Activated CD8-positive, alpha-beta T cell treated with anti-CD3 and anti-CD28 coated beads, Interleukin-2, amount 10 ng/mL, durations not matched to agents 7 days and 5 days (primary cell): ENCODE results near the gene ZEB2. TPM values are rescaled to one million over a fixed set of nuclear protein-coding genes. Genes with fewer than 3 reads are reported as not detected.

Experiments
- ATAC-seq: fragments of 150-1000 bp; cut with Tn5 transposase; one replicate; pipeline ENCODE4 v1.10.0; 2021; ENCODE audit warnings: moderate library complexity
- CTCF ChIA-PET: fragments of 350-600 bp; sonication (Branson Sonifier 250); formaldehyde crosslinking; loops from one replicate; lab custom pipeline; 2021; ENCODE audit warnings: antibody characterized with exemption; lab: Charles Lee
- POLR2A ChIA-PET: fragments of 350-600 bp; sonication (Branson Sonifier 250); formaldehyde crosslinking; loops from one replicate; lab custom pipeline; 2021; ENCODE audit warnings: antibody characterized with exemption; lab: Charles Lee
- DNase-seq: peaks from one replicate; pipeline ENCODE4 v3.0.0-alpha.2; 2020
- H3K27ac Mint-ChIP-seq: one replicate; pipeline ENCODE4 v1.8.0; 2021; ENCODE audit warnings: mild to moderate bottlenecking, mixed read lengths
- H3K27me3 Mint-ChIP-seq: one replicate; pipeline ENCODE4 v1.8.0; 2021; ENCODE audit warnings: low read depth, mixed read lengths
- H3K36me3 Mint-ChIP-seq: one replicate; pipeline ENCODE4 v1.8.0; 2021; ENCODE audit warnings: low read depth, mixed read lengths
- H3K4me1 Mint-ChIP-seq: one replicate; pipeline ENCODE4 v1.8.0; 2021; ENCODE audit warnings: low read depth, mixed read lengths
- H3K4me3 Mint-ChIP-seq: one replicate; pipeline ENCODE4 v1.8.0; 2021; ENCODE audit warnings: mild to moderate bottlenecking, mixed read lengths
- H3K9me3 Mint-ChIP-seq: one replicate; pipeline ENCODE4 v1.8.0; 2022; ENCODE audit warnings: mixed read lengths; ENCODE audit not compliant: insufficient read depth
- total RNA-seq, 2 experiments: library from RNA; stranded (reverse); gene quantifications; one replicate each; pipeline ENCODE4 v1.2.3, GENCODE V29; 2021

The ZEB2 gene
- total RNA-seq, 2 experiments from 2014 or later = 4.0 to 5.7 TPM

GRCh38 chr2:144424559-144425240 is 95.2 kb downstream of the ZEB2 start:
- no peaks in the 10 kb centered on the region for H3K9me3 Mint-ChIP-seq
- no peaks in the 10 kb centered on the region for H3K27me3 Mint-ChIP-seq
- CTCF ChIA-PET = no interaction called here

DNA sequence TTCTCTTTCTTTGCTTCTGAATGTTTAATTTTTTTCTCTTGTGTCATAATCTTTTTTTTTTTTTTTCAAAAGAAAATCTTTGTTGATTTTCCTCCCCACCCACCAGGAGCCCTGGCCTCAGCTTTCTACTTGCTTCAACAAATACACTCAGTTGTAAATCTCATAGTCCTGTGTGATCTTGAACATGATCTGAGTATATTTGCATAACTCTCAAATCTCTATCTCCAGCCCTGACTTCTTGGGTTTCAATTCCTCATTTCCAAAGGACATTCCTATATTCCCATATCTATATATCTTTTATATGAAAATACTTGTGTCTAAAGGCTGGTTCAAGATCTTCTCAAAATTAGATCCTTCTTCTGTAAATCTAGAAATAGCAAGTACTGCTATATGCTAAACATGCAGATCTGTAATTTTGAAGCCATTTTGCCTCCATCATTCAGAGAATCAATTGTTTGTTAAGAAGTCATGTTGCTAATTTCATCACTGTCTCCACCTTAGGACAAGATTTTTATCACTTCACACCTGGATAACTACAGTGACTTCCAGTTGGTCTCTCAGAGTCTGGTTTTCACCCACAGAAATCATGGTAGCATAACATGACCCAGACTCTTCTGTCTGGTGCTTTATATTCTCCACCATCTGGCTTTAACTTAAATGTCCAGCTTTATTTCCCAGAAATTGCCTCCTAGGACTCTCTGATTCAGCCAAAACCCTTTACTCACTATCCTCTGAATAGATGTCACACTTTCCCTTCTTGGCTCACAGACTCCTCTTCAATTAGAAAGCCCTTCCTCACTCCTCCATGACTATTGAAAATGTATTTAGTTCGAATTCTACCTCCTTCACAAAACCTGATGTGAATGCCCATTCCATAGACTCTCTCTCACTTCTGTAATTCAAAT is 98.1 kb downstream of the ZEB2 start:
- ATAC-seq (no peak), DNase-seq (no peak)
- Mint-ChIP-seq H3K4me3 (no peak overlapping the region), H3K4me1 (no peaks in the 10 kb centered on the region), H3K27ac (no peak overlapping the region), H3K36me3 (peaks cover 7% of the 10 kb centered on the region), H3K27me3 (no peaks in the 10 kb centered on the region), H3K9me3 (no peaks in the 10 kb centered on the region)
- CTCF ChIA-PET = interaction anchor here (1.3 kb wide), 1 partner anchor 22 kb away, joined by 3 read pairs; no protein-coding TSS in a partner anchor
- POLR2A ChIA-PET = no interaction called here

More at GRCh38 chr2:144424559-144425240, 95.2 kb downstream of the ZEB2 start:
- DNase-seq (no peak), ATAC-seq (no peak)
- peaks cover 7% of the 10 kb centered on the region for H3K36me3 Mint-ChIP-seq
- H3K4me1 Mint-ChIP-seq = no peaks in the 10 kb centered on the region
- no peak overlapping the region for H3K4me3 Mint-ChIP-seq
- no peak overlapping the region for H3K27ac Mint-ChIP-seq
- POLR2A ChIA-PET = no interaction called here

DNA sequence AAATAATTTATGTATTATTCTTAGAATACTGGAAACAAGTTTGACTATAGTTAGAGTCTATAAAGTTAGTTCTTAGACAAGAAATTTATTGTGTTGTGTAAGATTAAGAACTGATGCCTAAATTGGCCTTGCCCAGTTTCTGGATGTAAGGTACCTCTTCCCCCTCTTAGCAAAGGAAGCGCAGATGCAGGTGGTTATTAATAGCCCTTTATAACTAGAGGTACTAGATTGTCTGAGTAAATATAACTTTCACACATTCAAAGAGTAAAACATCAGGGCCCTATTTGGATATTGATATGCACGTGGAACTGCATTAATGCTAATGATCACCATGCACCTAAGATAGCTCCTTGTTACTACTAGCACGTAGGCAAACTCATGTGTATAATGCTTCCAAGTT is 100.7 kb downstream of the ZEB2 start:
- Mint-ChIP-seq H3K36me3 (peaks cover 4% of the 10 kb centered on the region), H3K4me3 (no peak overlapping the region), H3K9me3 (no peaks in the 10 kb centered on the region), H3K27me3 (no peaks in the 10 kb centered on the region), H3K27ac (no peak overlapping the region), H3K4me1 (peaks cover 7% of the 10 kb centered on the region)
- ATAC-seq (no peak), DNase-seq (no peak)
- ChIA-PET POLR2A (no interaction called here), CTCF (no interaction called here)

GRCh38 chr2:144415386-144415785 is 104.5 kb downstream of the ZEB2 start:
- DNase-seq = no peak
- CTCF ChIA-PET = no interaction called here
- H3K4me3 Mint-ChIP-seq = no peak overlapping the region
- no peaks in the 10 kb centered on the region for H3K27me3 Mint-ChIP-seq
- POLR2A ChIA-PET = no interaction called here
- ATAC-seq = no peak
- no peaks in the 10 kb centered on the region for H3K9me3 Mint-ChIP-seq
- peaks cover 2% of the 10 kb centered on the region for H3K36me3 Mint-ChIP-seq
- H3K27ac Mint-ChIP-seq = no peak overlapping the region
- H3K4me1 Mint-ChIP-seq = peaks cover 10% of the 10 kb centered on the region

DNA sequence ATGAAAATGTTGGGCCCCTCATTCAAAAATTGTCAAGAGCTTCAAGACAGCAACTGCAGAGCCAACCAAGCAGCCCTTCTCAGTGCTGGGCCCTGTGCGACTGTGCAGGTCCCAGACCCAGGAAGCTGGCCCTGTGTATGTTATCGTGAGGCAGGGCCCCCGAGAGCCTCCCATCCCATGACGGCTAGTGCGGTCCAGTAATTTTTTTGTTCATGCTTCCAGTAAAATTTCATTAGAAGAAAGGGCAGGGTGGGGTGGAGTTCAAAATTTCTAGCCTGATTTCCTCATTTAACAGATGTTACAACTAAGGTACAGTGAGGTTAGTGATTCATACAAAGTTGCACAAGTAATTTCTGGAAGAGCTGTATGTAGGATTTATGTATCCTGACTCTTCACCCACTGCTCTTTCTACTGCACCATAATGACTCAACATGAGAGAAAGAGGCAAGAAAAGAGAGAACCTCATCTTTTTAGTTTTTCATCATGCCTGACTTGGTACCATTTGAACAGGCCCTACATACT is 105.5 kb downstream of the ZEB2 start:
- Mint-ChIP-seq H3K27me3 (no peaks in the 10 kb centered on the region), H3K4me1 (peaks cover 10% of the 10 kb centered on the region), H3K36me3 (peaks cover 2% of the 10 kb centered on the region), H3K27ac (no peak overlapping the region), H3K9me3 (no peaks in the 10 kb centered on the region), H3K4me3 (no peak overlapping the region)
- ChIA-PET CTCF (no interaction called here), POLR2A (interaction anchor here (0.6 kb wide), 1 partner anchor 28 kb away, joined by 3 read pairs; no protein-coding TSS in a partner anchor)
- no peak for DNase-seq
- no peak for ATAC-seq

DNA sequence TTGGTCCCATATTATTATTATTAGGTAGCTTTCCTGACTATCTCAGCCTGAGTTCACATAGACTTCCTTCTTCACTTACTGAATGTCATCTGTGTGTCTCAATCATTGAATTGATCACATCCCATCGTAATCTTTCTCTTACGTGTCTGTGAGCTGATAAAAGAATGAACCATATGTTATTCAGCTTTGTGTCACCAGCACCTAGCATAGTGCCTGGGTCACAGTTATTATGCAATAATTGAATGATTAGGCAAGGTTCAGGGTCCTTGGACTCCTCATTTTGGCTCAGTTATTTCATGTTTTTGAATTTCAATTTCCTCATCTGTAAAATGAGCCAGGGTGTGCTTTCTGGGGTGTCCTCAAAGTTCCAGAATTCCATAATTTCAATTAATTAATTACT is 107.2 kb downstream of the ZEB2 start:
- Mint-ChIP-seq H3K9me3 (no peaks in the 10 kb centered on the region), H3K4me3 (no peak overlapping the region), H3K27ac (no peak overlapping the region), H3K4me1 (peaks cover 10% of the 10 kb centered on the region), H3K36me3 (peaks cover 2% of the 10 kb centered on the region), H3K27me3 (no peaks in the 10 kb centered on the region)
- ChIA-PET POLR2A (no interaction called here), CTCF (interaction anchor here (1.1 kb wide), 1 partner anchor 45 kb away, joined by 3 read pairs; no protein-coding TSS in a partner anchor)
- DNase-seq (no peak), ATAC-seq (no peak)

DNA sequence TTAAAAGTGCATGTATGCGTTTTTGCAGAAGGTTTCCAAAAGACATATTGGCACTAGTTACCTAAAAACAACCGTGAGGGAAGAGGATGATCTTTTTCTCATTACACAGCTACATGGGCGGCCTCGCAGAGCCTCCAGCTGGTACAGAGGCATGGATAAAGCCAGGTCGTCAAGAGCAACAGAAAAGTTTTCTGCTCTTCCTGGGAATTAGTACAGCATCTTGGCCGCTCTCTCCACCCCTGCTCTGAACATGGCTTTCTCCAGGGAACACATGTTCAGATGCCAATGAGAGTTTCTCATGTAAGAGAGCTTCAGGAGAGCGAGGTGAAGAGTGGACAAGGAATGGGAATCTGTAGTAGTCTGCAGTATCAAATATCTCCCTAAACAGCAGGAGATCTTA is 108.4 kb downstream of the ZEB2 start:
- Mint-ChIP-seq H3K27me3 (no peaks in the 10 kb centered on the region), H3K36me3 (no peaks in the 10 kb centered on the region), H3K9me3 (no peaks in the 10 kb centered on the region), H3K4me1 (peaks cover 10% of the 10 kb centered on the region), H3K4me3 (no peak overlapping the region), H3K27ac (no peak overlapping the region)
- ChIA-PET CTCF (no interaction called here), POLR2A (no interaction called here)
- ATAC-seq (no peak), DNase-seq (no peak)

DNA sequence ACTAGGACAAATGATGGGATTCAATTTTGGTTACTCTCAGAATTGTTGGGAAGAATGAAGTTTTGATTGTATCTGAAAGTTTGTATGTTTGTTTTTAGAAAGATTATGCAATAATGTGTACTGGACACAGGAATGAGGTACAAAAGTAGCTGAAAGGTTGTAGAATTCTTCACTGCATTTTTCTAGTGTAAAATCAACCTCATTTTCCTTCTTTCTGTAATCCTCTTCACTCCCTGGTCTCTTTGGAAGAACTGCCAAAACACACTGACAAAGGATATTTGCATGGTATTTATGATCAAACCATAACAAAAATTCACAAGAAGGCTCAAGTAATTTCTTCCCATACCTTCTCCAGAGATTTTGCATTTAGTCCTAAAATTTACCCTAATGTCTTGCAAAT is 110.7 kb downstream of the ZEB2 start:
- CTCF ChIA-PET = no interaction called here
- Mint-ChIP-seq H3K9me3 (no peaks in the 10 kb centered on the region), H3K4me3 (no peak overlapping the region), H3K4me1 (peaks cover 8% of the 10 kb centered on the region), H3K27me3 (no peaks in the 10 kb centered on the region), H3K36me3 (no peaks in the 10 kb centered on the region), H3K27ac (no peak overlapping the region)
- DNase-seq (no peak), ATAC-seq (no peak)
- POLR2A ChIA-PET = no interaction called here

DNA sequence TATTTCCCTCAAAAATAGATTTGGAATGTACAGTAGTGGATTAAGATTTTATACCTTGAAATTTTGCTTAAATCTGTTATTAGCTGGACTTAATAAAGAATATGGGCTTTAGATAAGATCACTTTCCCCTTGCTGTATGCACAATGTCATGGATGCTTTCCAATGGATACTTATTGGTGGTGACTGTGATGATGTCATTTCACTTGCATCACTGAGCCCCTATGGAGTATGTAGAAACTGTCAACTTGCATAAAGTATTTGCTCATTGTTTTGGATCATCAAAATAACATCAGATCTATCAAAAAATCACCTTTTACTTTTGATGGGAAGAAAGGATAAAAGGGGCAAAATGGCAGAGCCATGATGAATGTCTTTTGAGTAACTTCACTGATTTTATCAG is 112.7 kb downstream of the ZEB2 start:
- Mint-ChIP-seq H3K9me3 (no peaks in the 10 kb centered on the region), H3K4me1 (peaks cover 4% of the 10 kb centered on the region), H3K27me3 (no peaks in the 10 kb centered on the region), H3K27ac (no peak overlapping the region), H3K4me3 (no peak overlapping the region), H3K36me3 (peaks cover 5% of the 10 kb centered on the region)
- POLR2A ChIA-PET = no interaction called here
- CTCF ChIA-PET = no interaction called here
- DNase-seq = no peak
- no peak for ATAC-seq

GRCh38 chr2:144405982-144406788 is 113.7 kb downstream of the ZEB2 start:
- H3K4me3 Mint-ChIP-seq = no peak overlapping the region
- peaks cover 5% of the 10 kb centered on the region for H3K36me3 Mint-ChIP-seq
- H3K9me3 Mint-ChIP-seq = no peaks in the 10 kb centered on the region
- H3K27ac Mint-ChIP-seq = no peak overlapping the region
- ChIA-PET CTCF (no interaction called here), POLR2A (no interaction called here)
- peaks cover 4% of the 10 kb centered on the region for H3K4me1 Mint-ChIP-seq
- ATAC-seq (no peak), DNase-seq (no peak)
- H3K27me3 Mint-ChIP-seq = no peaks in the 10 kb centered on the region

- H3K4me3 Mint-ChIP-seq = no peak overlapping the region
- POLR2A ChIA-PET = no interaction called here
- H3K4me1 Mint-ChIP-seq = peaks cover 4% of the 10 kb centered on the region
- ATAC-seq (no peak), DNase-seq (no peak)
- CTCF ChIA-PET = no interaction called here
- H3K9me3 Mint-ChIP-seq = no peaks in the 10 kb centered on the region
- H3K27me3 Mint-ChIP-seq = no peaks in the 10 kb centered on the region
- no peak overlapping the region for H3K27ac Mint-ChIP-seq
- H3K36me3 Mint-ChIP-seq = peaks cover 6% of the 10 kb centered on the region
Observed at GRCh38 chr2:144405321-144405720, 114.6 kb downstream of the ZEB2 start.
